Measurements from ENCODE around the gene ANKRD12.

Gene ANKRD12

DNA sequence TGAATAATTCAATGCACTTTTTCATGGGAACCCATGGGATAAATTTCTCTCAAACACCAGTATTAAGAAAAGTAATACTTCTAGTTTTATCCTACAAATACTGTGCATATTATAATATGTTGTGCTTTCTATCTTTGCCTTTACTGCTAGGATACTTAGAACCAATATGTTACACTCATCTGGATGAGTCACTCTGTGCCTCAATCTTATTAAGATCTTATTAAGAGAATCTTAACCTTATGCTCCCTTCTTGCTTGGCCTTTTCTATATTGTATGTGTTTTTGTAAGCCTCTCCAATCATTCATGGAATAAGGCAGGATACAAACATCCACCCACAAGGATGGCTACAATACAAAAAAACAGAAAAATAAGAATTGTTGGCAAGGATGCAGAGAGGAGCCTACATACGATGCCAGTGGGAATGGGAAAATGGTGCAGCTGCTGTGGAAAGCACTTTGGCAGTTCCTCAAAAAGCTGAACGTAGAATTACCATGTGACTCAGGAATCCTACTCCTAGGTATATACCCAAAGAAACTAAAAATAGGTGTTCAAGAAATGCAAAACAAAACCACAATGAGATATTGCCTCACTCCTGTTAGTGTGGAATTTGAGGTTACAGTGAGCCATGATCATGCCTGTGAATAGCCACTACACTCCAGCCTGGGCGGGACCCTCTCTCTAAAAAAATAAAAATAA lies 187.3 kb downstream of the ANKRD12 start:
- no peak overlapping the region for H3K4me2 ChIP-seq
- no peak overlapping the region for H3K9ac ChIP-seq
- H3K4me1 ChIP-seq: peaks cover 0 to 14% (median 0%) of the 10 kb centered on the region in 10 experiments; a peak in 5 of 20 replicates
- no peak for TF ChIP-seq Cebpa-rat (IDR thresholded peaks at IDR 0.05)
- H3K36me3 ChIP-seq: no peaks in the 10 kb centered on the region
- H4K20me1 ChIP-seq: no peaks in the 10 kb centered on the region
- H3K4me3 ChIP-seq: no peak overlapping the region
- H3K27ac ChIP-seq: no peak overlapping the region
- H3K9me3 ChIP-seq (replicated peaks in 1 of 11): peaks cover 15 to 34% (median 21%) of the 10 kb centered on the region in 11 experiments
- no peaks in the 10 kb centered on the region for H3K27me3 ChIP-seq

DNA sequence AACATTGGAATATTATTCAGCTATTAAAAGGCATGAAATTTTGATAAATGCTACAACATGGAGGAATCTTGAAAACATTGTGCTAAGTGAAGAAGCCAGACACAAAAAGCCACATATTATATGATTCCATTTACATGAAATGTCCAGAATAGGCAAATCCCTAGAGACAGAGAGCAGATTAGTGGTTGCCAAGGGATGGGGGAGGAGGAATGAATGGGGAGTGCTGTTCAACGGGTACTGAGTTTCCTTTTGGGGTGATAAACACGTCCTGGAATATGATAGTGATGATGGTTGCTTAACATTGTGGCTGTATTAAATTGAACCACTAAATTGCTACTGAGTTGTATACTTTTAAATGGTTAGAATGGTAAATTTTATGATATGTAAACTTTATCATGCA lies 189.1 kb downstream of the ANKRD12 start:
- Histone ChIP-seq H3K4me2 (no peak overlapping the region), H3K9me3 (replicated peaks in 1 of 11) (peaks cover 18 to 31% (median 23%) of the 10 kb centered on the region in 11 experiments), H3K9ac (no peak overlapping the region), H3K4me3 (no peak overlapping the region), H3K27ac (no peak overlapping the region), H3K36me3 (no peaks in the 10 kb centered on the region), H3K4me1 (peaks cover 0 to 14% (median 0%) of the 10 kb centered on the region in 10 experiments; a peak in 5 of 20 replicates), H4K20me1 (no peaks in the 10 kb centered on the region), H3K27me3 (no peaks in the 10 kb centered on the region)
- TF ChIP-seq Cebpa-rat (IDR thresholded peaks at IDR 0.05): no peak

DNA sequence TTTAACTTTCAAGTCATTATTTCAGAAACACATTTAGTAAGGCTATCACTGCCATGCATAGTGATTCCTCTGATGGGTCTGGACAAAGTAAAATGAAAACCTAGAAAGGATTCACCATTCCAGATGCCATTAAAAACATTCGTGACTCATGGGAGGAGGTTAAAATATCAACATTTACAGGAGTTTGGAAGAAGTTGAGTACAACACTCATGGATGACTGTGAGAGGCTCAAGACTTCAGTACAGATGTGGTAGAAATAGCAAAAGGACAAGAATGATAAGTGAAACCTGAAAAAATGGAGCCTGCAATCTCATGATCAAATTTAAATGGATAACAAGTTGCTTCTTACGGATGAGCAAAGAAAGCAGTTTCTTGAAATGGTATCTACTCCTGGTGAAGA lies 192.2 kb downstream of the ANKRD12 start:
- Histone ChIP-seq H3K9me3 (replicated peaks in 1 of 11) (peaks cover 18 to 35% (median 31%) of the 10 kb centered on the region in 11 experiments), H3K4me3 (no peak overlapping the region), H4K20me1 (no peaks in the 10 kb centered on the region), H3K9ac (no peak overlapping the region), H3K4me1 (peaks cover 0 to 6% (median 0%) of the 10 kb centered on the region in 10 experiments; a peak in 3 of 20 replicates), H3K27me3 (no peaks in the 10 kb centered on the region), H3K4me2 (no peak overlapping the region), H3K27ac (no peak overlapping the region), H3K36me3 (no peaks in the 10 kb centered on the region)
- no peak for TF ChIP-seq Cebpa-rat (IDR thresholded peaks at IDR 0.05)

DNA sequence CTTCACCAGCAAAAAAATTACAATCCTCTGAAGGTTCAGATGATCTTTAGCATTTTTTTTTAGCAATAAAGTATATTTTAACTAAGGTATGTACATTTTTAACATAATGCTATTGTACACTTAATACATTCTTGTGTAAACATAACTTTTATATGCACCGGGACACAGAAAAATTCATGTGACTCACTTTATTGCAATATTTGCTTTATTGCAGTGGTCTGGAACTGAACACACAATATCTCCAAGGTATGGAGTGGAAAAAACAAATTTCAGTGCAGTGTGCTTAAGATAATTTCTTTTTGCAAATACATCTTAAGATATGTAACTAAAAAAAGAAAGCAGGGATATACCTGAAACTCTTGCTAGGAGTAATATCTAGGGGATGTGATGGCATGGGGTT lies 192.9 kb downstream of the ANKRD12 start:
- no peaks in the 10 kb centered on the region for H3K36me3 ChIP-seq
- no peak for TF ChIP-seq Cebpa-rat (IDR thresholded peaks at IDR 0.05)
- H3K9ac ChIP-seq: no peak overlapping the region
- peaks cover 18 to 36% (median 31%) of the 10 kb centered on the region in 11 experiments for H3K9me3 ChIP-seq (replicated peaks in 1 of 11)
- H4K20me1 ChIP-seq: no peaks in the 10 kb centered on the region
- H3K27me3 ChIP-seq: no peaks in the 10 kb centered on the region
- H3K4me2 ChIP-seq: no peak overlapping the region
- H3K4me3 ChIP-seq: no peak overlapping the region
- peaks cover 0 to 5% (median 0%) of the 10 kb centered on the region in 10 experiments; a peak in 2 of 20 replicates for H3K4me1 ChIP-seq
- H3K27ac ChIP-seq: no peak overlapping the region

DNA sequence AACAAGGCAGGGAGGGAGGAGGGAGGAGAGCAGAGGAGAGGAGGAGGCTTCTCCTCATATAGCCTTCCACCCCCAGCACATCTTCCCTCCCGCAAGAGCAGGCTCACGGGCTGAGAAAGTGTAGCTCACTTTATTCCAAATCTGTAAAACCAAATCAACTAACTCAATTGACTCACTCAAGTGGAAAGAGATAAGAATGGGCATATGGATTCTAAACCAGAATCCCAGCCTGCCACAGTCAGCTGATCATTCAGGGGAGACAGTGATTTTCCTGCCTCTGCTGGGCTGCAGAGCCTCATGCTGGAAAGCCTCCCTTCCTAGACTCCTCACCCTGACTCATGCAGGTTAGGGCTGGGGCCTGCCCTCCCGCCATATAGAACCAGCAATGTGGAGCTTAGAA lies 193.8 kb downstream of the ANKRD12 start:
- H3K4me1 ChIP-seq: peaks cover under 1 to 6% (median 2%) of the 10 kb centered on the region in 10 experiments
- no peak overlapping the region for H3K4me2 ChIP-seq
- no peaks in the 10 kb centered on the region for H4K20me1 ChIP-seq
- no peak for TF ChIP-seq Cebpa-rat (IDR thresholded peaks at IDR 0.05)
- H3K9me3 ChIP-seq (replicated peaks in 1 of 11): peaks cover 18 to 36% (median 31%) of the 10 kb centered on the region in 11 experiments
- H3K27ac ChIP-seq: no peak overlapping the region
- no peaks in the 10 kb centered on the region for H3K27me3 ChIP-seq
- no peak overlapping the region for H3K9ac ChIP-seq
- no peak overlapping the region for H3K4me3 ChIP-seq
- H3K36me3 ChIP-seq: no peaks in the 10 kb centered on the region

DNA sequence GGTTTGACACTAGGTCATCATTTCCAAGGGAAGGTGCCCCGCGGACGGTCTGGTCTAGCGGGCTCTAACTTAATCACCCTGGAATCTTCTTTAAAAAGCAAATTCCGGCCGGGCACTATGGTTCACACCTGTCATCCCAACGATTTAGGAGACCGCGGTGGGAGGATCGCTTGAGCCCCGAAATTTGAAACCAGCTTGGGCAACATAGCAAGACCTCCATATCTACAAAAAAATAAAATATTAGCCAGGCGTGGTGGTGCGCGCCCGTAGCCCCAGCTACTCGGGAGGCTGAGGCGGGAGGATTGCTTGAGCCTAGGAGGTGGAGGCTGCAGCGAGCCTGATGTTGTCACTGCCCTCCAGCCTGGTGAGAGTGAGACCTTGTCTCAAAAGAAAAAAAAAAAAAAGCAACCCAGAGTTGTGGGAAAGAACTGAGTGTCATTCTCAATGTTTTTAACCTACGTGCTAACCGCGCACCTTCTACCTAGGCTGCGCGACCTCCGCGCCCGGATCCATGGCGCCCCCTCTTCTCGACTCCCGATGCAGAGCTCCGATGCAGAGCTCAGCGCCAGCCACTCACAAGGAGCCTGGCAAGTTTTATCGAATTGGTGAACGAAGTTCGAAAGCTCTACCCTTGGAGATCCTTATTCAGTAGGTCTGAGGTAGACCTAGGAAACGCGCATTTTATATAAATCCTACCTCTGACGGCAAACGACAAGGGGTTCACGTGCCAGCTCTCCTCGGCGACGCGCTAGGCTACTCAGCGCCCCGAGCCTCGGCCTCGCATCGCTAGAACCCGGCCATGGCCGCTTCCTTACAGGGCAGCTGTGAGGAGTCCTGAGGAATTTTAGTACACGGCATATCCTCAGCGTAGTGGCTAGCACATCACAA lies 197.1 kb downstream of the ANKRD12 start:
- H3K9ac ChIP-seq: peak overlapping the region in 6 of 11 experiments; percentile 27 to 65 (median 54); a peak in 7 of 22 replicates
- no peaks in the 10 kb centered on the region for H3K27me3 ChIP-seq
- peak overlapping the region; percentile 62 to 88 (median 78) for H3K4me2 ChIP-seq
- TF ChIP-seq Cebpa-rat (IDR thresholded peaks at IDR 0.05): no peak
- peaks cover 0 to 7% (median 0%) of the 10 kb centered on the region in 11 experiments; a peak in 1 of 22 replicates for H4K20me1 ChIP-seq
- peaks cover 0 to 17% (median 12%) of the 10 kb centered on the region in 11 experiments; a peak in 19 of 22 replicates for H3K36me3 ChIP-seq
- peak overlapping the region; percentile 46 to 96 (median 62); a peak in 18 of 20 replicates for H3K4me3 ChIP-seq
- H3K4me1 ChIP-seq: peaks cover 13 to 34% (median 23%) of the 10 kb centered on the region in 10 experiments
- peaks cover 4 to 20% (median 16%) of the 10 kb centered on the region in 11 experiments for H3K9me3 ChIP-seq (replicated peaks in 1 of 11)
- no peak overlapping the region for H3K27ac ChIP-seq

DNA sequence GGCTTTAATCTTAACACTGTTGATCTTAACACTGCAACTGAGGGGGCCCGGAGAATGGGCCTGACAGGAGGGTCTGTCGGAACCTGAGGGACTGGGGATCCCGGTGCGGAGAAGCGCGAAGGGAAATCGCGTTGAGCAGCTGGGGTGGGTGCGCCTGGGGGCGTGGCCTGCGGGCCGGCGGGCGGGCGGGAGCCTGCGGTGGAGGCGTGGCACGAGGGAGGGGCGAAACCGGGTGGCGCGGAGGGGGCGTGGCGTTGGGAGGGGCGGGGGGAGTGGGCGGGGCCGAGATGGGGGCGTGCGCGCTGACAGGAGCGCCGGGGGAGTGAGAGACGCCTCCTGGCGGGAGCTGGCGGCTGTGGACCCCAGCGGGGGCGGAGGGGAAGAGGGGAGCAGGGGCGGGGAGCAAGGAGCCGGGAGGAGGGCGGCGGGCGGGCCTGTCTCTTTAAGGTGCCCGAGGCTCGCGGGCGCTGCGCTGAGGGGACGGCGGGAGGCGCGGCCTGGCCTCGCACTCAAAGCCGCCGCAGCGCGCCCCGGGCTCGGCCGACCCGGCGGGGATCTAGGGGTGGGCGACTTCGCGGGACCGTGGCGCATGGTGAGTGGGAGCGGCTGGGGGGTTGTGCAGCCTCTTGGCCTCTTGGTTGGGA lies 197.9 kb downstream of the ANKRD12 start, which contains the start of gene TWSG1:
TSS of gene TWSG1 (plus strand) at position 445 of the 644 bp plus-strand sequence. CDS start 2,457 bp downstream, outside the sequence.
- Histone ChIP-seq H3K27ac (peak within 1 kb of the TSS; percentile 55 to 91 (median 85); a peak in 21 of 22 replicates), H3K4me1 (peaks cover 13 to 34% (median 23%) of the 10 kb centered on the region in 10 experiments), H3K9ac (peak within 1 kb of the TSS; percentile 85 to 95 (median 91)), H3K9me3 (replicated peaks in 1 of 11) (peaks cover 0 to 12% (median 8%) of the 10 kb centered on the region in 11 experiments; a peak in 16 of 22 replicates), H3K4me3 (peak within 1 kb of the TSS; percentile 76 to 97 (median 90)), H3K36me3 (peaks cover 4 to 25% (median 20%) of the 10 kb centered on the region in 11 experiments), H4K20me1 (peaks cover 0 to 7% (median 0%) of the 10 kb centered on the region in 11 experiments; a peak in 1 of 22 replicates), H3K27me3 (no peaks in the 10 kb centered on the region), H3K4me2 (peak within 1 kb of the TSS; percentile 82 to 96 (median 90))
- TF ChIP-seq Cebpa-rat (IDR thresholded peaks at IDR 0.05): no peak

DNA sequence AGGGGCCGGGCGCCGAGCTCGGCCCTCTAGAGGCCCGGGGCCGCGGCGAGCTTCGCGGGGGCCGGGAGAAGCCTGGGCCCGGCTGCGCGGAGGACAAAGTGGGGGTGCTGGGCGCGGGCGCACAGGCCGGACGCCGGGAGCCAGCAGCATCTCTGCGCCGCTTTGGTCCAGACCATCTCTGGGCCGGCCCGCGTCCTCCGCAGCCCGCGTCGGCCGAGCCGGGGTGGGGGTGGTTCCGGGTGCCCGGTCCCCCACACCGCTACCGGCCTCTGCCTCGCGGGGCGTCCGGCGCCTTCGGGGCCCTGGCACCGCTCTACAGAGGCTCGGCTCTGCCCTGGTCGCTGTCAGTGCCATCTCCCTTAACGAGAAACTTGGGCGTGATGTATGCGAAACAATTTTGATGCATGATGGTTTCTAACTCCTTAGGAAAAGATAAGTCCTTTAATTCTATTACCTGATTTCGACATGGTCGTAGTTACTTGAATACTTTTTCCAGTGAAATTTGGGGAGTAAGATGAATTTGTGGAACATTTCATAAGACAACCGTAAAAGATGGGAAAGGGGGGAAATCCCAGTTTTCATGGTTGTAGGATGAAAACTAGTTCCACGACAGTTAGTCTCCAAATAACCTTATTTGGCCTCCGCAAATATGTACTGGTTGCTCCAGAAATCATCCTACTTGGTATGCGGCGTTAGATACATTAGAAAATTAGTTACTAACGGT lies 198.6 kb downstream of the ANKRD12 start:
- Histone ChIP-seq H3K4me2 (peak overlapping the region; percentile 82 to 96 (median 90)), H3K36me3 (peaks cover 9 to 32% (median 25%) of the 10 kb centered on the region in 11 experiments), H3K4me3 (peak overlapping the region; percentile 76 to 97 (median 90)), H3K4me1 (peaks cover 13 to 34% (median 23%) of the 10 kb centered on the region in 10 experiments), H4K20me1 (peaks cover 0 to 7% (median 0%) of the 10 kb centered on the region in 11 experiments; a peak in 1 of 22 replicates), H3K9ac (peak overlapping the region; percentile 85 to 95 (median 91)), H3K9me3 (replicated peaks in 1 of 11) (peaks cover 0 to 12% (median 8%) of the 10 kb centered on the region in 11 experiments; a peak in 16 of 22 replicates), H3K27ac (peak overlapping the region; percentile 55 to 91 (median 85); a peak in 21 of 22 replicates), H3K27me3 (no peaks in the 10 kb centered on the region)
- TF ChIP-seq Cebpa-rat (IDR thresholded peaks at IDR 0.05): no peak
